Smooth muscle cell (in vitro differentiated cells): ENCODE data around the gene UNC50. TPM values are rescaled to one million over a fixed set of nuclear protein-coding genes. Genes with fewer than 3 reads are reported as not detected.

Experiments used
- DNase-seq: peaks from one replicate; lab custom pipeline; 2025; ENCODE audit not compliant: unreplicated experiment; lab: John Stamatoyannopoulos, UW
- H2AFZ ChIP-seq: fragments of 200-600 bp; sonication (generic); 2 replicates; pipeline ENCODE4 v1.6.0; 2016; ENCODE audit warnings: antibody characterized with exemption, low read depth, mild to moderate bottlenecking
- H3F3A ChIP-seq: fragments of 200-600 bp; sonication (generic); 2 replicates; pipeline ENCODE4 v1.6.0; 2017; ENCODE audit warnings: antibody characterized with exemption, low read depth
- H3K27ac ChIP-seq: fragments of 200-600 bp; sonication (generic); 2 replicates; pipeline ENCODE4 v1.5.1; 2016; ENCODE audit warnings: low read depth, mild to moderate bottlenecking
- H3K27me3 ChIP-seq: fragments of 200-600 bp; sonication (generic); 2 replicates; pipeline ENCODE4 v1.6.1; 2016; ENCODE audit warnings: low read depth, mild to moderate bottlenecking
- H3K36me3 ChIP-seq: fragments of 200-600 bp; sonication (generic); 2 replicates; pipeline ENCODE4 v1.5.1; 2016; ENCODE audit warnings: low read depth
- H3K4me1 ChIP-seq: fragments of 200-600 bp; sonication (generic); 2 replicates; pipeline ENCODE4 v1.5.1; 2016; ENCODE audit warnings: low read depth
- H3K4me2 ChIP-seq: fragments of 200-600 bp; sonication (generic); 2 replicates; pipeline ENCODE4 v1.6.0; 2016; ENCODE audit warnings: mild to moderate bottlenecking
- H3K4me3 ChIP-seq: fragments of 200-600 bp; sonication (generic); 2 replicates; pipeline ENCODE4 v1.5.1; 2016; ENCODE audit warnings: mild to moderate bottlenecking
- H3K79me2 ChIP-seq: fragments of 200-600 bp; sonication (generic); 2 replicates; pipeline ENCODE4 v1.6.0; 2016; ENCODE audit warnings: low read depth, mild to moderate bottlenecking
- H3K9ac ChIP-seq: fragments of 200-600 bp; sonication (generic); 2 replicates; pipeline ENCODE4 v1.6.0; 2016; ENCODE audit warnings: low read depth
- H3K9me3 ChIP-seq: fragments of 200-600 bp; sonication (generic); replicated peaks from 2 replicates; pipeline ENCODE4 v1.5.1; 2016; ENCODE audit warnings: low read depth
- H4K20me1 ChIP-seq: fragments of 200-600 bp; sonication (generic); 2 replicates; pipeline ENCODE4 v1.6.0; 2016; ENCODE audit warnings: low read depth
- CTCF ChIP-seq: fragments of 200-600 bp; sonication (generic); IDR thresholded peaks from 2 replicates; pipeline ENCODE4 v1.5.1; 2017; ENCODE audit warnings: borderline replicate concordance, mild to moderate bottlenecking, antibody characterized with exemption; ENCODE audit not compliant: insufficient read depth, poor library complexity, severe bottlenecking
- WGBS: methylation state at CpG from one replicate; pipeline ENCODE4 v1.1.7; 2016; ENCODE audit warnings: low lambda C conversion rate; 5-methylcytosine and 5-hydroxymethylcytosine counted together
- polyA plus RNA-seq: library from polyadenylated mRNA; unstranded; fragments of >200 nt; fragmentation: Nextera tagmentation; extraction: Ambion mirVana; gene quantifications from 2 replicates; pipeline ENCODE4 v1.2.1, GENCODE V29; 2016
- total RNA-seq: library from RNA; depleted of rRNA; stranded (reverse); fragments of >200 nt; gene quantifications from 2 replicates; pipeline ENCODE4 v1.2.3, GENCODE V29; 2014

UNC50 gene
- total and polyA plus RNA-seq, 2 experiments from 2014 or later: 52.2 to 59.2 TPM

DNA sequence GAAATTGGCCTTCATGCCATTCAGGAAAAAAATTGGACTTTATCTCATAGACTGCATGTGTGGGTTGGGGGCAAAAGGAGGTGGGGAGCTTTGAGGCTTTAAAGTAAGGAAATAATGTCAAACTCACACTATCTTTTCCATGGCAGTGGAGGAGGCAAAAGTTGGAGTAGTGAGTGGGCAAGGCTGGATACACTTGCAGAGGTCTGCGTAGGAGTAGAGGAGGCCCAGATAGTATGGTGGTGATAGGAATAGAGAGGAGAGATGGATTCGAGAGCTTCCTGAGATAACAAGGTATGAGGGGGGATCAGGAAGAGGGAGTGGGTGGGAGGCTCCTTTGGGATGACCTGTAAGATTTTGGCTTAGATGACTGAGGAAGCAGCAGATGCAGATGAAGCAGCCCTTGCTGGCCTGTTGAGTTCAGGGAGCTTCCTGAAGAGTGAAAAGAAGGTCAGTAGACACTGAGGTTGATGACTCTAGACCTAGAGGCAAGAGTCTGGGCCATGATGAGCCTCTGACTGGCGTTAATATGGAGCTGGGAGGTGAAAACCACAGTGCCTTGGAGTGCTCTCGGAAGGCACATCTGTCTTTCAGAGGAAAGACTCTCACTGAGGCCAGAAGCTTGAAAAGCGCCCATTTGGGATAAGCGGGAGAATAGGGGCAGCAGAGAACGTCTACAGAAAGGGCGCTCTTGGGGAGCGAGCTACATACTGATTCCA is 5.8 kb downstream of the UNC50 start:
- peaks cover 19% of the 10 kb centered on the region for H3K36me3 ChIP-seq
- no peak overlapping the region for H3K4me2 ChIP-seq
- peaks cover 8% of the 10 kb centered on the region for H3F3A ChIP-seq
- H3K9ac ChIP-seq: no peak overlapping the region
- no peaks in the 10 kb centered on the region for H3K9me3 ChIP-seq
- H2AFZ ChIP-seq: no peak overlapping the region
- WGBS: 98% methylated on average over 9 of the region's 9 CpGs
- H3K79me2 ChIP-seq: peaks cover 25% of the 10 kb centered on the region
- no peak overlapping the region for H3K4me3 ChIP-seq
- no peak overlapping the region for H3K27ac ChIP-seq
- peaks cover 17% of the 10 kb centered on the region for H4K20me1 ChIP-seq
- no peak for DNase-seq
- no peaks in the 10 kb centered on the region for H3K27me3 ChIP-seq
- peaks cover 15% of the 10 kb centered on the region for H3K4me1 ChIP-seq
- no peak for TF ChIP-seq CTCF

- WGBS: 93% methylated on average over 5 of the region's 5 CpGs
- peaks cover 17% of the 10 kb centered on the region for H4K20me1 ChIP-seq
- H3K9me3 ChIP-seq: no peaks in the 10 kb centered on the region
- H3K9ac ChIP-seq: no peak overlapping the region
- peaks cover 3% of the 10 kb centered on the region for H3K4me1 ChIP-seq
- no peak for TF ChIP-seq CTCF
- H2AFZ ChIP-seq: no peak overlapping the region
- no peak for DNase-seq
- H3K79me2 ChIP-seq: peaks cover 12% of the 10 kb centered on the region
- H3K4me2 ChIP-seq: no peak overlapping the region
- no peak overlapping the region for H3K4me3 ChIP-seq
- H3K27me3 ChIP-seq: no peaks in the 10 kb centered on the region
- peaks cover 8% of the 10 kb centered on the region for H3F3A ChIP-seq
- no peak overlapping the region for H3K27ac ChIP-seq
- peaks cover 19% of the 10 kb centered on the region for H3K36me3 ChIP-seq
Measured at GRCh38 chr2:98615481-98615880, 7.1 kb downstream of the UNC50 start.

GRCh38 chr2:98617149-98617548 is 8.8 kb downstream of the UNC50 start:
- Histone ChIP-seq H3K27me3 (no peaks in the 10 kb centered on the region), H3K4me2 (no peak overlapping the region), H2AFZ (no peak overlapping the region), H3K36me3 (peaks cover 19% of the 10 kb centered on the region), H3K4me1 (no peaks in the 10 kb centered on the region), H3K4me3 (no peak overlapping the region), H3K9ac (no peak overlapping the region), H3K9me3 (no peaks in the 10 kb centered on the region), H4K20me1 (peaks cover 17% of the 10 kb centered on the region), H3F3A (peaks cover 8% of the 10 kb centered on the region), H3K27ac (no peak overlapping the region), H3K79me2 (no peaks in the 10 kb centered on the region)
- no peak for TF ChIP-seq CTCF
- DNase-seq: no peak
- 81% methylated on average over 5 of the region's 5 CpGs for WGBS

DNA sequence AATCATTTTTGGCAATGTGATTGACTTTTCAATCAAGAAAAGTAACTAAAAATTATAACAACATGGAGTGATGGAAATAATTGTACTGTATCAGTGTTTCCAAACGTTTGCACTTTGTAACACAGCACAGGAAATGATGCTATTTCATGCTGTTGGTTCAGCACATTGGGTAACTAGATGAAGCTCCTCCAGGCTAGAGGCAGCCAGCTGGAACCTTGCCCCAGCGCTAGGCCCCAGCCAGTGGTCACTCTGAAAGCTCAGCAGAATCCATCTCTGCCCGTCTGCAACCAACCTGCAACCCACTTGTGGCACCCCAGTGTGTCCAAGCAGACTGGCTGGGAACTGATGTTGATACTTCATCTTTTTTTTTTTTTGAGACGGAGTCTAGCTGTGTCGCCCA is 15.3 kb downstream of the UNC50 start:
- no peak overlapping the region for H3K9ac ChIP-seq
- no peak overlapping the region for H3K4me3 ChIP-seq
- 92% methylated on average over 5 of the region's 5 CpGs for WGBS
- no peak overlapping the region for H2AFZ ChIP-seq
- no peak overlapping the region for H3K4me2 ChIP-seq
- H4K20me1 ChIP-seq: no peaks in the 10 kb centered on the region
- H3K79me2 ChIP-seq: no peaks in the 10 kb centered on the region
- no peaks in the 10 kb centered on the region for H3K27me3 ChIP-seq
- no peaks in the 10 kb centered on the region for H3K9me3 ChIP-seq
- no peak for DNase-seq
- no peaks in the 10 kb centered on the region for H3K4me1 ChIP-seq
- H3K36me3 ChIP-seq: no peaks in the 10 kb centered on the region
- no peaks in the 10 kb centered on the region for H3F3A ChIP-seq
- H3K27ac ChIP-seq: no peak overlapping the region
- no peak for TF ChIP-seq CTCF
